ENCODE results near the gene ZNF263.

Gene ZNF263

DNA sequence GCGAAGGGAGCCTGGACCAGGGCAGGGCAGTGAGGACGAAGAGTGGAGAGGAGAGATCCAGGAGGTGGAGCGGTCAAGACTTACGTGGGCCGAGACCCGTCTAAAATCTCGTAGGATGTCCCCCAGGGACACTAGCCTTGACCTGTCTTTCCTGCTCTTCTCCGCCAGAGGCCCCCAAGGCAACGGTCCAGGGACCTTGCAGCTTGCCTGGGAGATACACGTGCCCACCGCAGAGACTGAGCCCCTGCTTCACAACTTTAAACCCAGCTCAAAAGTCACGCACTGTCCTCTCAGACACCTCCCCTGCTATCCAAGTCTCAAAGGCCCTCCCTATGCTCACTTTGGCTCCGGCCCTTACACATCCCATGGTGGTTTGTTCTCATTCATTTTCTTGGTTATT is 12.5 kb downstream of the ZNF263 start:
- DNase-seq (ENCODE audit: low read depth), result no peak
- TF ChIP-seq, protein P1, sequence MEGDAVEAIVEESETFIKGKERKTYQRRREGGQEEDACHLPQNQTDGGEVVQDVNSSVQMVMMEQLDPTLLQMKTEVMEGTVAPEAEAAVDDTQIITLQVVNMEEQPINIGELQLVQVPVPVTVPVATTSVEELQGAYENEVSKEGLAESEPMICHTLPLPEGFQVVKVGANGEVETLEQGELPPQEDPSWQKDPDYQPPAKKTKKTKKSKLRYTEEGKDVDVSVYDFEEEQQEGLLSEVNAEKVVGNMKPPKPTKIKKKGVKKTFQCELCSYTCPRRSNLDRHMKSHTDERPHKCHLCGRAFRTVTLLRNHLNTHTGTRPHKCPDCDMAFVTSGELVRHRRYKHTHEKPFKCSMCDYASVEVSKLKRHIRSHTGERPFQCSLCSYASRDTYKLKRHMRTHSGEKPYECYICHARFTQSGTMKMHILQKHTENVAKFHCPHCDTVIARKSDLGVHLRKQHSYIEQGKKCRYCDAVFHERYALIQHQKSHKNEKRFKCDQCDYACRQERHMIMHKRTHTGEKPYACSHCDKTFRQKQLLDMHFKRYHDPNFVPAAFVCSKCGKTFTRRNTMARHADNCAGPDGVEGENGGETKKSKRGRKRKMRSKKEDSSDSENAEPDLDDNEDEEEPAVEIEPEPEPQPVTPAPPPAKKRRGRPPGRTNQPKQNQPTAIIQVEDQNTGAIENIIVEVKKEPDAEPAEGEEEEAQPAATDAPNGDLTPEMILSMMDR (IDR thresholded peaks at IDR 0.05; ENCODE audit: low read depth, low read length, missing control alignments), result no peak
- H3K4me3 ChIP-seq (ENCODE audit: low read depth, low read length), result no peak overlapping the region

DNA sequence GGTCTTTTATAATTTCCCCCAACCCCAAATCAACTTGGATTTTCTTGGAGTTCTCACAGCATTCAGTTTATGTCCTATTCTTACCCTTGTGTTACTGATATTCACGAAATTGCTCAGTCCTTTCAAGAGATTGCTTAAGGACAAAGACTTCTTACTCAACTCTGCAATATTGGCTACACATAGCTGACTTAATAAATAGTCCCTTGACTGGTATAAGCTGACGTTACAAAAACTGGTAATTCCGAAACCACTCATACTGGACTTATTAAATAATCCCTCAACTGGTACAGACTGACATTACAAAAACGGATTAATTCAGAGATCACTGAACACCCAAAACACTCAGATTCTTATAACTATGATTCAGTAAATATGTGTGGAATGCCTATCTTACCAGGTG is 21.1 kb downstream of the ZNF263 start:
- TF ChIP-seq, protein P1 (IDR thresholded peaks at IDR 0.05; ENCODE audit: low read depth, low read length, missing control alignments), result no peak
- no peak for DNase-seq (ENCODE audit: low read depth)
- peak overlapping the region; percentile 85; the same call in 1 of the 2 replicates for H3K4me3 ChIP-seq (ENCODE audit: low read depth, low read length)

DNA sequence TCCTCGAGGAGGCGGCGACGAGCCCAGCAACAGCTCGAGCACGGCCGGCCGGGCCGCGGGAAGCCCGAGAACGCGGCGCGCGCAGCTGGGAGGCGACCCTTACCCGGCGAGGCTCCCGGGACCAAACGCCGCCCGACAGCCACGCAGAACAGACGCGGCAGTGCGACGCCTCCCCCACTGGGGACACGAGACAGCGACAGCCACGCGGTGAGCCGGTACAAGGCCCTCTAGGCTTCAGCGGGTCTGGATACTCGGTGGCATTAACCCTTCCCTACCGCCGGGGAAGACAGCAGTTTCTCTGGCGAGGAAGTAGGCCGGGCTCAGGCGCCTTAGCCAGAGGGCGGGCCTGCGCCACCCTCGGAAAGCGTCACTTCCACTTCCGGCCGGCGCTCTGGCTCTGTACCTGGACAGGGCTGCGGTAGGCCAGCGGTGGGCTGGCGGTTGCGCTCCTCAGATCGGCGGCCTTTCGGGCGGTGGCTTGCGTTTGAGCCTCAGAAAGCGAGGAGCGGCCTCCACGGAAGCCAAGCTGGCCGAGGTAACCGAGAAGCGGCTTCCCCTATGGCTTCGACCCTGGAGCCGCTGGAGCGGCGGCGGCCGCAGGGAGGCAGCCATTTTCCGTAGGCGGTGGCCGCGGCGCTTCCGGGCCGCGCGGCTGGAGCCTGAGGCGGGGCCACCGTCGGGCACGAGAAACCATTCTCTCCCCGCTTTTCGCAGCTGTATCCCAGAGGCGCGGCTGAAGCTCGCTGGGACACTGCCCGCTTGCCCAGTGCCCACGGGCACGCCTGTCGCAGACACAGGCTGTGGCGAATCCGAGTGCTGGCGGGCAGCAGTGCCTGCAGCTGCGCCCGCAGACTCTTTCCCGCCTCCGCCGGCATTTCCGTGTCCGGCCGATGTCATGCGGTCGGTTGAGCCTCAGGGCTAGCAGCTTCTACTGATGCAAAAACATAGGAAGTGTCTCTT is 22.1 kb downstream of the ZNF263 start, which contains the start of the genes TIGD7 and ZNF75A:
TSS of gene TIGD7 (minus strand) at position 322 of the 960 bp plus-strand sequence. CDS start 4,816 bp downstream, outside the sequence.
TSS of gene ZNF75A (plus strand) at position 389 of the 960 bp plus-strand sequence. CDS start 2,932 bp downstream, outside the sequence.
- peak; percentile 75 for DNase-seq (ENCODE audit: low read depth)
- H3K4me3 ChIP-seq (ENCODE audit: low read depth, low read length), result peak within 1 kb of the TSS; percentile 85
- TF ChIP-seq, protein P1 (IDR thresholded peaks at IDR 0.05; ENCODE audit: low read depth, low read length, missing control alignments), result no peak

DNA sequence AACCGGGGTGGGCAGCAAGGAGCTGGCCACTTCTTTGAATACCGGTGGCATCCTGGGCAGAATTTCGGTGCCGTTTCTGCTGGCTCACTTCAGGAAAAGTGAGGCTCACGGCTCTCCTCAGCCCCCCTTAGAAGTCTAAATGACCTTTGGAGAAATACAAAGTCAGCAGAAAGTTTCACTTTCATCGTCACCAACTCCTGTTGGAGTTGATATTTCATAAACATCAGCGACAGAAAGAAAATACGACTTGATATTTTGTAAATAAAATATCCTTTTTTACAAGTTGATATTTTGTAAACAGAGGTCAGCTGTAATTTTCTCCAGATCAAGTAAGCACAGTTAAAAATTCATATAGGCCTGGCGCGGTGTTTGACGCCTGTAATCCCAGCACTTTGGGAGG is 22.8 kb downstream of the ZNF263 start:
- H3K4me3 ChIP-seq (ENCODE audit: low read depth, low read length), result peak overlapping the region; percentile 85
- TF ChIP-seq, protein P1 (IDR thresholded peaks at IDR 0.05; ENCODE audit: low read depth, low read length, missing control alignments), result no peak
- no peak for DNase-seq (ENCODE audit: low read depth)

DNA sequence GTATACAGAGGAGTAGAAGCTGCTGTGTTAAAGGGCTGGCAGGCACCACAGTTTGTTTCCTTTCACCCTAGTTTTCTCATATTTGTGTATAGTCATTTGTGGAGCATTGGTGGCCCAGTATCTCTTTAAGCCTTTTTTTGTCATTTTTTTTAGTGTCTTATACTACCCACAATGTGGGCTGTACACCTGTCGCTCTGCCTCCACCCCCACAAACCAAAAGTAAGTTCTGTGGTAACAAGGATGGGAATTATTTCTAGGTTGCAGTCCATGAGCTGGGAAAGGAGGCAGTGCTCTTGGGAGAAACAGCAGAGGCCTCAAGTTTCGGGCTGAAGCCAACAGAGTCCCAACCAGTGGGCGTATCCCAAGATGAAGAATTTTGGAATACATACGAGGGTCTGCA is 28.2 kb downstream of the ZNF263 start:
- DNase-seq (ENCODE audit: low read depth), result no peak

DNA sequence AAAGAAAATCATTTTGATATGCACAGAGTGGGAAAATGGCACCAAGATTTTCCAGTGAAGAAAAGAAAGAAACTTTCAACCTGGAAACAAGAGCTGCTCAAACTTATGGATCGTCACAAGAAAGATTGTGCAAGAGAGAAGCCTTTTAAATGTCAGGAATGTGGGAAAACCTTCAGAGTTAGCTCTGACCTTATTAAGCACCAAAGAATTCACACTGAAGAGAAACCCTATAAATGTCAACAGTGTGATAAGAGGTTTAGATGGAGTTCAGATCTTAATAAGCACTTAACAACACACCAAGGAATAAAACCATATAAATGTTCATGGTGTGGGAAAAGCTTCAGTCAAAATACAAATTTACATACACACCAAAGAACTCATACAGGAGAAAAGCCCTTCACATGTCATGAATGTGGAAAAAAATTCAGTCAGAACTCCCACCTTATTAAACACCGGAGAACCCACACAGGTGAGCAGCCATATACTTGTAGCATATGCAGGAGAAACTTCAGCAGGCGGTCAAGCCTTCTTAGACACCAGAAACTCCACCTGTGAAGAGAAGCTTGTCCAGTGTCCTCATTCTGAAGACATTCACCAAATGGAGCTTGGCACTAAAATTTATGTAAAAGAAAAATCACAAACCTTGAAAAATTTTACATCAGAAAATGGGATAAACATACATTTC is 34.2 kb downstream of the ZNF263 start:
- TF ChIP-seq, protein P1 (IDR thresholded peaks at IDR 0.05; ENCODE audit: low read depth, low read length, missing control alignments), result no peak
- DNase-seq (ENCODE audit: low read depth), result no peak
- H3K4me3 ChIP-seq (ENCODE audit: low read depth, low read length), result no peak overlapping the region

More for the DNA sequence above, 28.2 kb downstream of the ZNF263 start:
- TF ChIP-seq, protein P1 (IDR thresholded peaks at IDR 0.05; ENCODE audit: low read depth, low read length, missing control alignments), result no peak
- no peak overlapping the region for H3K4me3 ChIP-seq (ENCODE audit: low read depth, low read length)
